H9 (cell line): Measurements from ENCODE around the gene CACNA1H. TPM values are rescaled to one million over a fixed set of nuclear protein-coding genes. Genes with fewer than 3 reads are reported as not detected.

ENCODE experiments used
- DNase-seq: peaks from one replicate; pipeline ENCODE4 v3.0.0-alpha.2; 2017
- H2AFZ ChIP-seq: one replicate; pipeline ENCODE4 v1.6.1; 2013; ENCODE audit warnings: mild to moderate bottlenecking, low read length, control low read depth, moderate library complexity
- H2AK5ac ChIP-seq: 2 replicates; pipeline ENCODE4 v1.6.1; 2013; ENCODE audit warnings: low read length, control low read depth, mixed read lengths; ENCODE audit not compliant: insufficient read length
- H2BK120ac ChIP-seq: one replicate; pipeline ENCODE4 v1.6.1; 2013; ENCODE audit warnings: low read depth, mild to moderate bottlenecking, low read length, control low read depth, inconsistent platforms; ENCODE audit not compliant: poor library complexity, severe bottlenecking
- H2BK12ac ChIP-seq: 2 replicates; pipeline ENCODE4 v1.6.1; 2013; ENCODE audit warnings: low read length, control low read depth, mixed read lengths, low read depth; ENCODE audit not compliant: insufficient read length
- H2BK15ac ChIP-seq: 2 replicates; pipeline ENCODE4 v1.6.1; 2013; ENCODE audit warnings: low read depth, low read length, control low read depth
- H2BK20ac ChIP-seq: one replicate; pipeline ENCODE4 v1.6.1; 2013; ENCODE audit warnings: low read depth, mild to moderate bottlenecking, low read length, control low read depth, inconsistent platforms; ENCODE audit not compliant: poor library complexity, severe bottlenecking
- H2BK5ac ChIP-seq: 2 replicates; pipeline ENCODE4 v1.6.1; 2013; ENCODE audit warnings: low read length, control low read depth, mixed read lengths; ENCODE audit not compliant: insufficient read length
- H3K14ac ChIP-seq: 2 replicates; pipeline ENCODE4 v1.6.1; 2013; ENCODE audit warnings: low read length, control low read depth; ENCODE audit not compliant: insufficient read depth
- H3K18ac ChIP-seq: 2 replicates; pipeline ENCODE4 v1.6.1; 2013; ENCODE audit warnings: low read depth, mild to moderate bottlenecking, mixed read lengths, low read length, control low read depth; ENCODE audit not compliant: insufficient read length
- H3K23ac ChIP-seq: 2 replicates; pipeline ENCODE4 v1.6.1; 2013; ENCODE audit warnings: low read length, control low read depth, mixed read lengths, low read depth; ENCODE audit not compliant: insufficient read length
- H3K23me2 ChIP-seq: 2 replicates; pipeline ENCODE4 v1.6.1; 2013; ENCODE audit warnings: low read depth, mild to moderate bottlenecking, mixed read lengths, low read length, control low read depth; ENCODE audit not compliant: insufficient read length, poor library complexity, severe bottlenecking
- H3K27ac ChIP-seq: 2 replicates; pipeline ENCODE4 v1.5.1; 2013; ENCODE audit warnings: low read length, control low read depth, mixed read lengths, low read depth; ENCODE audit not compliant: insufficient read length
- H3K27me3 ChIP-seq: 2 replicates; pipeline ENCODE4 v1.6.1; 2013; ENCODE audit warnings: low read length, control low read depth, inconsistent platforms; ENCODE audit not compliant: insufficient read depth
- H3K4ac ChIP-seq: 2 replicates; pipeline ENCODE4 v1.6.1; 2013; ENCODE audit warnings: low read depth, mild to moderate bottlenecking, control low read depth, inconsistent platforms, low read length, moderate library complexity
- H3K4me1 ChIP-seq: 2 replicates; pipeline ENCODE4 v1.6.1; 2013; ENCODE audit warnings: low read length, control low read depth, inconsistent platforms; ENCODE audit not compliant: insufficient read depth
- H3K4me2 ChIP-seq: 2 replicates; pipeline ENCODE4 v1.6.1; 2013; ENCODE audit warnings: low read length, control low read depth, mixed read lengths; ENCODE audit not compliant: insufficient read length, insufficient read depth
- H3K56ac ChIP-seq: 2 replicates; pipeline ENCODE4 v1.6.1; 2013; ENCODE audit warnings: low read depth, mild to moderate bottlenecking, mixed read lengths, low read length, control low read depth; ENCODE audit not compliant: insufficient read length
- H3K79me1 ChIP-seq: 2 replicates; pipeline ENCODE4 v1.6.1; 2013; ENCODE audit warnings: low read depth, mild to moderate bottlenecking, moderate library complexity, low read length, control low read depth, inconsistent platforms; ENCODE audit not compliant: insufficient read depth, poor library complexity, severe bottlenecking
- H3K79me2 ChIP-seq: 2 replicates; pipeline ENCODE4 v1.6.1; 2013; ENCODE audit warnings: low read length, control low read depth, inconsistent platforms; ENCODE audit not compliant: insufficient read depth
- H3K9ac ChIP-seq: 2 replicates; pipeline ENCODE4 v1.6.1; 2013; ENCODE audit warnings: low read length, control low read depth, mixed read lengths; ENCODE audit not compliant: insufficient read length; ENCODE audit errors: extremely low read depth
- H3K9me3 ChIP-seq: one replicate; pipeline ENCODE4 v1.6.1; 2013; ENCODE audit warnings: low read depth, low read length, inconsistent platforms; ENCODE audit not compliant: control insufficient read depth
- H3T11ph ChIP-seq: one replicate; pipeline ENCODE4 v1.6.1; 2013; ENCODE audit warnings: mild to moderate bottlenecking, low read length, control low read depth, inconsistent platforms
- H4K20me1 ChIP-seq: one replicate; pipeline ENCODE4 v1.6.1; 2013; ENCODE audit not compliant: control insufficient read depth, insufficient read length, insufficient read depth
- H4K5ac ChIP-seq: 2 replicates; pipeline ENCODE4 v1.6.1; 2013; ENCODE audit warnings: low read depth, mild to moderate bottlenecking, mixed read lengths, low read length, control low read depth; ENCODE audit not compliant: insufficient read length
- H4K8ac ChIP-seq: replicated peaks from 2 replicates; pipeline ENCODE4 v1.6.1; 2013; ENCODE audit warnings: low read length, control low read depth, mixed read lengths, low read depth; ENCODE audit not compliant: insufficient read length
- H4K91ac ChIP-seq: 2 replicates; pipeline ENCODE4 v1.6.1; 2013; ENCODE audit warnings: low read depth, mild to moderate bottlenecking, moderate library complexity, mixed read lengths, low read length, control low read depth; ENCODE audit not compliant: insufficient read length
- H3K27ac Mint-ChIP-seq, 3 experiments: 2 replicates in 2 of 3; 3 replicates in 1 of 3; pipeline ENCODE4 v1.8.0; 2020 to 2021; ENCODE audit warnings: mixed read lengths in 3 of 3, mild to moderate bottlenecking in 1 of 3, moderate library complexity in 1 of 3
- H3K27me3 Mint-ChIP-seq: 2 replicates; pipeline ENCODE4 v1.8.0; 2021; ENCODE audit warnings: low read depth, mild to moderate bottlenecking, moderate library complexity, mixed read lengths
- H3K36me3 Mint-ChIP-seq, 3 experiments: 2 replicates in 2 of 3; 3 replicates in 1 of 3; pipeline ENCODE4 v1.8.0; 2020 to 2021; ENCODE audit warnings: low read depth in 3 of 3, mixed read lengths in 3 of 3; ENCODE audit not compliant: insufficient read depth in 1 of 3
- H3K4me1 Mint-ChIP-seq, 2 experiments: 2 replicates each; pipeline ENCODE4 v1.8.0; 2020; ENCODE audit warnings: mixed read lengths in 2 of 2
- H3K4me3 Mint-ChIP-seq, 2 experiments: 2 replicates in 1 of 2; 3 replicates in 1 of 2; pipeline ENCODE4 v1.8.0; 2020 to 2021; ENCODE audit warnings: mild to moderate bottlenecking in 2 of 2, mixed read lengths in 2 of 2, moderate library complexity in 1 of 2
- H3K9me3 Mint-ChIP-seq, 2 experiments: 2 replicates in 1 of 2; 3 replicates in 1 of 2; pipeline ENCODE4 v1.8.0; 2020; ENCODE audit warnings: mild to moderate bottlenecking in 2 of 2, mixed read lengths in 2 of 2, moderate library complexity in 1 of 2
- WGBS: extraction: QIAGEN DNeasy Blood & Tissue Kit; methylation state at CpG from one replicate; pipeline ENCODE4 v1.1.7; 2013; ENCODE audit warnings: missing lambda C conversion rate, low lambda C conversion rate, mixed read lengths; ENCODE audit not compliant: insufficient read length; ENCODE audit errors: extremely low coverage; 5-methylcytosine and 5-hydroxymethylcytosine counted together
- total RNA-seq: library from RNA; stranded (reverse); gene quantifications from 2 replicates; pipeline ENCODE4 v1.2.1, GENCODE V29; 2021
- TF ChIP-seq, protein P1 (sequence below): fragments of 200-600 bp; sonication (generic); conservative IDR thresholded peaks from 3 replicates; pipeline ENCODE4 v1.8.0; 2021; ENCODE audit warnings: antibody characterized with exemption, mild to moderate bottlenecking

CACNA1H gene
- total RNA-seq, 1 experiment from 2014 or later: 43.3 TPM

GRCh38 chr16:1192384-1193073, 39.6 kb downstream of the CACNA1H start:
- no peak overlapping the region for H2BK5ac ChIP-seq

More at GRCh38 chr16:1192384-1193073, 39.6 kb downstream of the CACNA1H start:
- no peaks in the 10 kb centered on the region; a peak in 1 of 7 replicates for H3K36me3 Mint-ChIP-seq
- H3K23ac ChIP-seq: no peak overlapping the region
- no peaks in the 10 kb centered on the region for H3K23me2 ChIP-seq
- no peak overlapping the region for H3K27ac ChIP-seq
- no peaks in the 10 kb centered on the region for H3K9me3 Mint-ChIP-seq
- H3K27me3 Mint-ChIP-seq: no peaks in the 10 kb centered on the region
- no peak overlapping the region for H4K8ac ChIP-seq
- no peak overlapping the region for H2BK12ac ChIP-seq
- no peaks in the 10 kb centered on the region for H3K4me1 ChIP-seq
- no peak overlapping the region for H4K5ac ChIP-seq
- no peak for DNase-seq
- no peaks in the 10 kb centered on the region for H3K27me3 ChIP-seq
- H4K20me1 ChIP-seq: peaks cover 2% of the 10 kb centered on the region
- H3K4me1 Mint-ChIP-seq: peaks cover 7 to 18% of the 10 kb centered on the region in 2 experiments; a peak in 3 of 4 replicates
- no peak overlapping the region for H3K9ac ChIP-seq
- no CpG with 5 or more reads among the region's 9 CpGs for whole genome bisulfite sequencing
- H2AFZ ChIP-seq: no peak overlapping the region
- H3K14ac ChIP-seq: no peak overlapping the region
- H3T11ph ChIP-seq: no peak overlapping the region
- H3K18ac ChIP-seq: no peak overlapping the region
- H4K91ac ChIP-seq: no peak overlapping the region
- H2AK5ac ChIP-seq: no peak overlapping the region
- H3K4ac ChIP-seq: no peak overlapping the region
- TF ChIP-seq, protein P1, sequence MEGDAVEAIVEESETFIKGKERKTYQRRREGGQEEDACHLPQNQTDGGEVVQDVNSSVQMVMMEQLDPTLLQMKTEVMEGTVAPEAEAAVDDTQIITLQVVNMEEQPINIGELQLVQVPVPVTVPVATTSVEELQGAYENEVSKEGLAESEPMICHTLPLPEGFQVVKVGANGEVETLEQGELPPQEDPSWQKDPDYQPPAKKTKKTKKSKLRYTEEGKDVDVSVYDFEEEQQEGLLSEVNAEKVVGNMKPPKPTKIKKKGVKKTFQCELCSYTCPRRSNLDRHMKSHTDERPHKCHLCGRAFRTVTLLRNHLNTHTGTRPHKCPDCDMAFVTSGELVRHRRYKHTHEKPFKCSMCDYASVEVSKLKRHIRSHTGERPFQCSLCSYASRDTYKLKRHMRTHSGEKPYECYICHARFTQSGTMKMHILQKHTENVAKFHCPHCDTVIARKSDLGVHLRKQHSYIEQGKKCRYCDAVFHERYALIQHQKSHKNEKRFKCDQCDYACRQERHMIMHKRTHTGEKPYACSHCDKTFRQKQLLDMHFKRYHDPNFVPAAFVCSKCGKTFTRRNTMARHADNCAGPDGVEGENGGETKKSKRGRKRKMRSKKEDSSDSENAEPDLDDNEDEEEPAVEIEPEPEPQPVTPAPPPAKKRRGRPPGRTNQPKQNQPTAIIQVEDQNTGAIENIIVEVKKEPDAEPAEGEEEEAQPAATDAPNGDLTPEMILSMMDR: no peak
- no peaks in the 10 kb centered on the region for H3K79me2 ChIP-seq
- no peak overlapping the region for H2BK20ac ChIP-seq
- no peak overlapping the region for H3K56ac ChIP-seq
- no peak overlapping the region for H3K4me2 ChIP-seq
- no peaks in the 10 kb centered on the region for H3K79me1 ChIP-seq
- H3K9me3 ChIP-seq: no peaks in the 10 kb centered on the region
- H2BK120ac ChIP-seq: no peak overlapping the region
- no peak overlapping the region for H2BK15ac ChIP-seq
- H3K27ac Mint-ChIP-seq: no peak overlapping the region; a peak in 1 of 7 replicates
- no peak overlapping the region for H3K4me3 Mint-ChIP-seq
